Skeletal muscle satellite cell (primary cell): Measurements from ENCODE around the gene RFTN1.

ENCODE experiments used
- H3K27me3 ChIP-seq: 2 replicates; pipeline ENCODE4 v1.7.0; 2013; ENCODE audit warnings: low read length; ENCODE audit not compliant: control insufficient read depth, insufficient read depth
- H3K36me3 ChIP-seq: 2 replicates; pipeline ENCODE4 v1.7.0; 2013; ENCODE audit warnings: mild to moderate bottlenecking, control low read depth, low read length; ENCODE audit not compliant: insufficient read depth
- H3K4me1 ChIP-seq: 2 replicates; pipeline ENCODE4 v1.7.0; 2013; ENCODE audit warnings: low read length; ENCODE audit not compliant: control insufficient read depth, insufficient read depth
- H3K4me2 ChIP-seq: 2 replicates; pipeline ENCODE4 v1.7.0; 2013; ENCODE audit warnings: mild to moderate bottlenecking, low read length
- H3K4me3 ChIP-seq: 2 replicates; pipeline ENCODE4 v1.7.0; 2013; ENCODE audit warnings: low read length
- H3K9ac ChIP-seq: 2 replicates; pipeline ENCODE4 v1.7.0; 2013; ENCODE audit warnings: mild to moderate bottlenecking, low read depth, low read length, moderate library complexity
- H3K9me3 ChIP-seq: replicated peaks from 2 replicates; pipeline ENCODE4 v1.7.0; 2013; ENCODE audit warnings: mild to moderate bottlenecking, control low read depth, low read length

Gene RFTN1

DNA sequence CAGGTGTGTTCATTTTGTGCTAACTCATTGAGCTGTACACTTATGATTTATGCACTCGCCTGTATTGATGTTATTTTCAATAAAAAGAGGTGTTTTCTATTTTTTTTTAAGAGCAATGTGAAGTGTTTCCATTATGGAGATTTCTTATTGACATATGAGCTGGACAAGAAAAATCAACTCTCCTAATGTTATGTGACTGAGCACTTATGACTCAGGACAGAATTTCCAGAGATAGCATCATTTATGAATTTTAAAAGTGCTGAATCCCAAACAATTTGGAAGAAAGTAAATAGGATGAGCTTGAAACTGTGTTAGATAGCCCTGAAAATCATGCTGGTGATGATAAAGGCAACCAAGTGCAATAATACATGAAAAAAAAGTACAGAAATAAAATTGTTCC lies 118.9 kb downstream of the RFTN1 start:
- H3K4me3 ChIP-seq = no peak overlapping the region
- H3K4me2 ChIP-seq = no peak overlapping the region
- no peaks in the 10 kb centered on the region for H3K36me3 ChIP-seq
- peaks cover 11% of the 10 kb centered on the region for H3K4me1 ChIP-seq
- H3K9me3 ChIP-seq = no peaks in the 10 kb centered on the region
- H3K27me3 ChIP-seq = no peaks in the 10 kb centered on the region
- no peak overlapping the region for H3K9ac ChIP-seq

DNA sequence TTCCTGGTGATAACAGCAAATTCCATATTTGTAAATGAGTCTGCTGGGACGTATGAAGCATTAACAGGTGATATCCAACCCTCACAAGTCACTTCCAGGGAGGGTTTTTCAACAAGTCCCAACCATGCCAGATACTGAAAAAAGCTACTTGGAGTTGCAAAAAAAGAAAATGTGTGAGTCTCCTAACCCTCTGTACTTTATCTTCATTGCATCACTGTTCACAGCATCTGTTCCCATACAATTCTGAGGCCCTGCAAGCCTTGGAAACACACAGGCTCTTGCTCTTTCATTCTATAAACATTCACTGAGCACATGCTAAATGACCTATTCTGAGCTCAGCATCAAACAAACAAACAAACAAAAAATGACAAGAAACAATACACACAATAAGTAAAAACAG lies 120.8 kb downstream of the RFTN1 start:
- H3K9me3 ChIP-seq = no peaks in the 10 kb centered on the region
- H3K4me3 ChIP-seq = no peak overlapping the region
- H3K36me3 ChIP-seq = no peaks in the 10 kb centered on the region
- no peaks in the 10 kb centered on the region for H3K27me3 ChIP-seq
- H3K4me1 ChIP-seq = peaks cover 5% of the 10 kb centered on the region
- H3K9ac ChIP-seq = no peak overlapping the region
- H3K4me2 ChIP-seq = no peak overlapping the region

- H3K9ac ChIP-seq = no peak overlapping the region
- no peaks in the 10 kb centered on the region for H3K36me3 ChIP-seq
- no peak overlapping the region for H3K4me3 ChIP-seq
- no peaks in the 10 kb centered on the region for H3K9me3 ChIP-seq
- H3K4me2 ChIP-seq = no peak overlapping the region
- H3K4me1 ChIP-seq = peaks cover 5% of the 10 kb centered on the region
- H3K27me3 ChIP-seq = no peaks in the 10 kb centered on the region
Measured at GRCh38 chr3:16392065-16392464, 121.4 kb downstream of the RFTN1 start.

DNA sequence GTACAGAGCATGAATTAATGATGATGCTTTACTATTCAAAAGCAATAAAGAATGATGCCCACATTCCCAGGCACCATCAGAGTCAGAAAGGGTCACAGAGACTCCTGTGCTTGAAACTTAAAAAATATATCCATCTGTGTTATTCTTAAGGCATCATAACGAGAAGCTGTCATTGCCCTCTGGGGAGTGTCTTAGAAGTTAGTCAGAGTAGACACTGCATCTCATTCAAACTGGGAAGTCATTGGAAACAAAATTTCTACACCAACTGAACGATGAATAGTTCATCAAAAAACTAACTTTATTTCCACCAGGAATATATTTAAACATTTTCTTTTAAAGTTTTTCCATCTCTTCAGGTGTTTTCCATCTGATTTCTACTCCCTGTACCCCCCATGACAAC lies 122.9 kb downstream of the RFTN1 start:
- peaks cover 5% of the 10 kb centered on the region for H3K4me1 ChIP-seq
- no peak overlapping the region for H3K4me3 ChIP-seq
- H3K9me3 ChIP-seq = no peaks in the 10 kb centered on the region
- H3K4me2 ChIP-seq = no peak overlapping the region
- H3K9ac ChIP-seq = no peak overlapping the region
- H3K36me3 ChIP-seq = no peaks in the 10 kb centered on the region
- no peaks in the 10 kb centered on the region for H3K27me3 ChIP-seq

DNA sequence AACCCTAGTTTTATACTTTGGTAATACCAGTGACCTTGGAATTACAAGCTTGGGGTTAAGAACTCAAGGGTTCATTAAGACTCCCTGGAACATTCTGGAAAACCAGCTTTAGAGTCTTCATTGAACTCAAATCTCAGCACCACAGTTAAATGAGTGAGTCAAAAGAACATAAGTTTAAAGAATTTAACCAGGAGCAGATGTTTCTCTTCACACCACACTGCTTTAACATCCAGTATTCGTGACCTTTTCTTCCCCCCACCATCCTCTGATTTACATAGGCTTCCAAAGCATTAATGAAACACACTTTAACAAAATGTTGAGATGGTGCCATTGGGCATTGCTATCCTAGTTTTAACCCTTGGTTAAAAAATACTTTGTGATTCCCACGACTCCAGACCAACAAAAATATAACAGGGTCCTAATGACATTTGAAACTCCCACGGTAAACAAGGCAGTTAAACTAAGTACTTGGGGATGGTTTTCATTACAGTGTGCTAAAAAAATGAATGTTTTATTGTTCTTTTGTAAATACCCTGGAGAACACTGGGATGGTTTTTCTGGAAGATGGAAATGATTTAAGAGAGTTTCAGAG lies 124.6 kb downstream of the RFTN1 start:
- Histone ChIP-seq H3K4me3 (no peak overlapping the region), H3K36me3 (no peaks in the 10 kb centered on the region), H3K4me1 (no peaks in the 10 kb centered on the region), H3K27me3 (no peaks in the 10 kb centered on the region), H3K9me3 (no peaks in the 10 kb centered on the region), H3K9ac (no peak overlapping the region), H3K4me2 (no peak overlapping the region)

GRCh38 chr3:16386561-16386960 lies 126.9 kb downstream of the RFTN1 start:
- Histone ChIP-seq H3K4me2 (no peak overlapping the region), H3K36me3 (no peaks in the 10 kb centered on the region), H3K27me3 (no peaks in the 10 kb centered on the region), H3K9me3 (no peaks in the 10 kb centered on the region), H3K4me3 (no peak overlapping the region), H3K4me1 (no peaks in the 10 kb centered on the region), H3K9ac (no peak overlapping the region)

GRCh38 chr3:16385151-16385550 lies 128.3 kb downstream of the RFTN1 start:
- no peaks in the 10 kb centered on the region for H3K36me3 ChIP-seq
- no peaks in the 10 kb centered on the region for H3K4me1 ChIP-seq
- H3K9me3 ChIP-seq = no peaks in the 10 kb centered on the region
- no peak overlapping the region for H3K4me3 ChIP-seq
- H3K27me3 ChIP-seq = no peaks in the 10 kb centered on the region
- H3K4me2 ChIP-seq = no peak overlapping the region
- no peak overlapping the region for H3K9ac ChIP-seq

DNA sequence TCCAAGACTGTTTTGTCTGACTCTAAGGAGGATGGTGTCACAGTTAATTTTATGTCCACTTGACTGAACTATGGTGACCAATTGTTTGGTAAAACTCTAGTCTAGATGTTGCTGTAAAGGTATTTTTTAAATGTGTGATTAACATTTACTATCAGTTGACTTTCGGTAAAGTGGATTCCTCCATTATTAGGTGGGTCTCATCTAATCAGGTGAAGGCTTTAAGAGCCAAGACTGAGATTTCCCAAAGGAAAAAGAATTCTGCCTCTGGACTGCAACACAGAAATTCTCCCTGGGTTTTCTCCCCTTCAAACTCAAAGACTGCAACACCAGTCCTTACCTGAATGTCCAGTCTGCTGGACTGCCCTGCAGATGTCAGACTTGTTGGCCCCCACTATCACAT lies 129.6 kb downstream of the RFTN1 start:
- H3K4me2 ChIP-seq = no peak overlapping the region
- peaks cover 6% of the 10 kb centered on the region for H3K4me1 ChIP-seq
- H3K36me3 ChIP-seq = no peaks in the 10 kb centered on the region
- no peaks in the 10 kb centered on the region for H3K27me3 ChIP-seq
- H3K9me3 ChIP-seq = no peaks in the 10 kb centered on the region
- no peak overlapping the region for H3K4me3 ChIP-seq
- H3K9ac ChIP-seq = no peak overlapping the region

GRCh38 chr3:16382845-16383244 lies 130.7 kb downstream of the RFTN1 start:
- H3K27me3 ChIP-seq = no peaks in the 10 kb centered on the region
- peaks cover 6% of the 10 kb centered on the region for H3K4me1 ChIP-seq
- peaks cover 2% of the 10 kb centered on the region for H3K36me3 ChIP-seq
- H3K4me3 ChIP-seq = no peak overlapping the region
- H3K9me3 ChIP-seq = no peaks in the 10 kb centered on the region
- no peak overlapping the region for H3K4me2 ChIP-seq
- no peak overlapping the region for H3K9ac ChIP-seq

DNA sequence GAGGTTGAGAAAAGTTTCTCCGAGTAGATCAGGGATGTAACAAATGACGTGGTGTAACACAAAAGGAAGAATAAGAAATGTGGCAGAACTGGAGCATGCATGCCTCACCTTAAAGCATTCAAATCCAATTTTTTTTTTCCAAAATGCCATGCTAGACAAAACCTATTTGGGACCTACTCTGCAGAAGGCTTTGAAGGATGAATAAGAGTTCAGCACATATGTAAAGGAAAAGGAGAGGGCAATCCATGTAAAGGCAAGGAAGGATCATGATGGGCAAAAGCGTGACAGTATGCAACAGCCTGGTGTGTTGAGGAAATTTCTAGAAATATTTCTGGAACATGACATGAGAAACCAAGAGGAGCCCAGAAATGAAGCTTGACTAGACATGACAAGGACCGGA lies 132.1 kb downstream of the RFTN1 start:
- no peaks in the 10 kb centered on the region for H3K9me3 ChIP-seq
- no peaks in the 10 kb centered on the region for H3K27me3 ChIP-seq
- peaks cover 6% of the 10 kb centered on the region for H3K4me1 ChIP-seq
- H3K4me2 ChIP-seq = no peak overlapping the region
- no peak overlapping the region for H3K9ac ChIP-seq
- peaks cover 14% of the 10 kb centered on the region for H3K36me3 ChIP-seq
- H3K4me3 ChIP-seq = no peak overlapping the region

DNA sequence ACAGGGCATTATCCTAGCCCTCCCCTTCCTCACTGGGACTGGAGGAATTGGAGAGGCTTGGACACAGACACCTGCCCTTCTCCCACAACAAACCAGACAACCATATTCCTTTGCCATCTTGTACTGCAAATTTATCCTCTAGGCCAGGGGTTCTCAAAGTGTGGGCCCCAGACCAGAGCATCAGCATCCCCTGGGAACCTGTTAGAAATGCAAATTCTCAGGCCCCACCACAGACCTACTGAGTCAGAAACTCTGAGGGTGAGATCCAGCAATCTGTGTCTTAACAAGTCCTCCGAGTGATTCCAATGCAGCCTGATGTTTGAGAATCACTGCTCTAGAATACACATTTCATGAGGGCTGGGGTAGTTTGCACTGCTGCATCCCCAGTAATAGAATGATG lies 133.1 kb downstream of the RFTN1 start:
- Histone ChIP-seq H3K4me1 (peaks cover 6% of the 10 kb centered on the region), H3K4me3 (no peak overlapping the region), H3K4me2 (no peak overlapping the region), H3K36me3 (peaks cover 14% of the 10 kb centered on the region), H3K9me3 (no peaks in the 10 kb centered on the region), H3K9ac (no peak overlapping the region), H3K27me3 (no peaks in the 10 kb centered on the region)

- H3K4me2 ChIP-seq = no peak overlapping the region
- H3K4me3 ChIP-seq = no peak overlapping the region
- H3K9me3 ChIP-seq = no peaks in the 10 kb centered on the region
- no peak overlapping the region for H3K9ac ChIP-seq
- H3K4me1 ChIP-seq = peaks cover 6% of the 10 kb centered on the region
- peaks cover 14% of the 10 kb centered on the region for H3K36me3 ChIP-seq
- H3K27me3 ChIP-seq = no peaks in the 10 kb centered on the region
Measured at GRCh38 chr3:16379838-16380237, 133.7 kb downstream of the RFTN1 start.
